ENCODE measurements around the gene KCNQ5.

GRCh38 chr6:72940265-72940664, 318.4 kb downstream of the KCNQ5 start:
- TF ChIP-seq EZH2phosphoT487 (IDR thresholded peaks at IDR 0.05; ENCODE audit: borderline replicate concordance) (no peak), ATF3 (IDR thresholded peaks at IDR 0.05) (no peak), YY1 (IDR thresholded peaks at IDR 0.05; ENCODE audit: extremely low read depth, insufficient replicate concordance, low read depth, low read length) (no peak), POLR2A (IDR thresholded peaks at IDR 0.05; ENCODE audit: borderline replicate concordance, extremely low read depth, insufficient read depth, insufficient read length) (no peak), POLR2AphosphoS5 (IDR thresholded peaks at IDR 0.05; ENCODE audit: low read depth, low read length) (no peak), JUND (IDR thresholded peaks at IDR 0.05) (no peak), EZH2 (IDR thresholded peaks at IDR 0.05) (no peak), FOSL1 (IDR thresholded peaks at IDR 0.05; ENCODE audit: low read depth) (no peak)
- TF ChIP-seq, protein P1, sequence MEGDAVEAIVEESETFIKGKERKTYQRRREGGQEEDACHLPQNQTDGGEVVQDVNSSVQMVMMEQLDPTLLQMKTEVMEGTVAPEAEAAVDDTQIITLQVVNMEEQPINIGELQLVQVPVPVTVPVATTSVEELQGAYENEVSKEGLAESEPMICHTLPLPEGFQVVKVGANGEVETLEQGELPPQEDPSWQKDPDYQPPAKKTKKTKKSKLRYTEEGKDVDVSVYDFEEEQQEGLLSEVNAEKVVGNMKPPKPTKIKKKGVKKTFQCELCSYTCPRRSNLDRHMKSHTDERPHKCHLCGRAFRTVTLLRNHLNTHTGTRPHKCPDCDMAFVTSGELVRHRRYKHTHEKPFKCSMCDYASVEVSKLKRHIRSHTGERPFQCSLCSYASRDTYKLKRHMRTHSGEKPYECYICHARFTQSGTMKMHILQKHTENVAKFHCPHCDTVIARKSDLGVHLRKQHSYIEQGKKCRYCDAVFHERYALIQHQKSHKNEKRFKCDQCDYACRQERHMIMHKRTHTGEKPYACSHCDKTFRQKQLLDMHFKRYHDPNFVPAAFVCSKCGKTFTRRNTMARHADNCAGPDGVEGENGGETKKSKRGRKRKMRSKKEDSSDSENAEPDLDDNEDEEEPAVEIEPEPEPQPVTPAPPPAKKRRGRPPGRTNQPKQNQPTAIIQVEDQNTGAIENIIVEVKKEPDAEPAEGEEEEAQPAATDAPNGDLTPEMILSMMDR (IDR thresholded peaks at IDR 0.05 in 2 of 3, conservative IDR thresholded peaks at IDR 0.05 in 1 of 3; ENCODE audit: borderline replicate concordance in 1 of 3, insufficient read depth in 1 of 3, low read depth in 2 of 3, low read length in 2 of 3), result no peak

Data from HCT116 (cell line).